Measurements from ENCODE around the gene CAPN13. TPM values are rescaled to one million over a fixed set of nuclear protein-coding genes. Genes with fewer than 3 reads are reported as not detected.

Gene CAPN13
- total and polyA plus RNA-seq, 10 of the 15 experiments (the other 5 are each of a cell fraction or from before 2014, with no cell fraction given) = 0.03 to 0.10 (median 0.06) TPM; not detected in 7

DNA sequence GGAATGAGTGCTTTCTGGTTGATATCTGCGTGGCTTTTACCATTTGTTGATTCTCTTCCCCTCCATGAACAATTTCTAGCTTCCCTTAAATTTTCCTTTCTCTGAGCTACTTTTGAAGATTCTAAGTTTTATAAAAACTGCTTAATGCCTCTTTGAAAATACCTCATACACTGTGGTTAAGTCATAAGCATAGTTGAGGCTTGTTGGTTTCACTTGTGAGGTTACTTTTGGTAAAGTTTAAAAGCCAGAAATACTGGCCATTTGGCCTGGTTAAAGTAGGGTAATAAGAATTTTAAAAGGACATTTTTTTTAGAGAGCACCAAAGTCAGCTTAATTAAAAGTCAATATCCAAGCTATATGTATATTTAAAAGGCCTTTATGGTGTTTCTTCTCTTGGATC, 21.3 kb upstream of the CAPN13 start:
- Histone ChIP-seq H3K9ac (ENCODE audit: control insufficient read depth, insufficient read depth, low read length) (no peak overlapping the region), H3K27me3 (replicated peaks in 1 of 2; ENCODE audit: control insufficient read depth in 2 of 2, insufficient read depth in 2 of 2, low read length in 1 of 2) (no peaks in the 10 kb centered on the region), H3K9me3 (replicated peaks; ENCODE audit: control insufficient read depth, insufficient read depth, low read length) (peaks cover 2% of the 10 kb centered on the region; the same call in 2 of the 3 replicates), H4K20me1 (ENCODE audit: control insufficient read depth, insufficient read depth) (no peaks in the 10 kb centered on the region), H3K36me3 (ENCODE audit: control insufficient read depth in 2 of 2, insufficient read depth in 2 of 2, low read length in 1 of 2) (no peaks in the 10 kb centered on the region), H3K4me1 (ENCODE audit: control insufficient read depth, insufficient read depth, low read length) (no peaks in the 10 kb centered on the region), H3K79me2 (ENCODE audit: control insufficient read depth, insufficient read depth, low read length) (no peaks in the 10 kb centered on the region), H2AFZ (ENCODE audit: control insufficient read depth, low read depth, low read length) (no peak overlapping the region), H3K4me2 (ENCODE audit: control insufficient read depth, insufficient read depth) (no peak overlapping the region), H3K4me3 (no peak overlapping the region), H3K27ac (ENCODE audit: control insufficient read depth, insufficient read depth) (no peak overlapping the region)
- ChIA-PET RAD21 (ENCODE audit: unreplicated experiment) (interaction anchor here (0.6 kb wide), 1 partner anchor 1397 kb away, joined by 3 read pairs; no protein-coding TSS in a partner anchor), CTCF (interaction anchor here (1.0 to 1.4 kb wide), 2 partner anchors 664 to 803 kb away, joined by 3 read pairs; no protein-coding TSS in a partner anchor), SMC1A (ENCODE audit: uncharacterized antibody, unreplicated experiment) (interaction anchor here (1.2 to 1.7 kb wide), 3 partner anchors 17 to 342 kb away, joined by 4 to 5 read pairs (median 4); no protein-coding TSS in a partner anchor), POLR2A (no interaction called here)
- FAIRE-seq (no peak), DNase-seq (ENCODE audit: low read depth, low spot score) (no peak), ATAC-seq (no peak)
- BruUV-seq (replicated peaks) = no TSS peak
- TF ChIP-seq, protein P1, sequence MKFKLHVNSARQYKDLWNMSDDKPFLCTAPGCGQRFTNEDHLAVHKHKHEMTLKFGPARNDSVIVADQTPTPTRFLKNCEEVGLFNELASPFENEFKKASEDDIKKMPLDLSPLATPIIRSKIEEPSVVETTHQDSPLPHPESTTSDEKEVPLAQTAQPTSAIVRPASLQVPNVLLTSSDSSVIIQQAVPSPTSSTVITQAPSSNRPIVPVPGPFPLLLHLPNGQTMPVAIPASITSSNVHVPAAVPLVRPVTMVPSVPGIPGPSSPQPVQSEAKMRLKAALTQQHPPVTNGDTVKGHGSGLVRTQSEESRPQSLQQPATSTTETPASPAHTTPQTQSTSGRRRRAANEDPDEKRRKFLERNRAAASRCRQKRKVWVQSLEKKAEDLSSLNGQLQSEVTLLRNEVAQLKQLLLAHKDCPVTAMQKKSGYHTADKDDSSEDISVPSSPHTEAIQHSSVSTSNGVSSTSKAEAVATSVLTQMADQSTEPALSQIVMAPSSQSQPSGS (IDR thresholded peaks at IDR 0.05; ENCODE audit: low read length) = no peak
- no peak for TF ChIP-seq TCF7 (IDR thresholded peaks at IDR 0.05; ENCODE audit: borderline replicate concordance)
- TF ChIP-seq ESRRA (IDR thresholded peaks at IDR 0.05; ENCODE audit: low read length) = no peak
- TF ChIP-seq ZZZ3 (IDR thresholded peaks at IDR 0.05; ENCODE audit: control insufficient read depth, insufficient read length, low read depth) = no peak
- TF ChIP-seq FOXM1 (IDR thresholded peaks at IDR 0.05; ENCODE audit: low read depth, low read length) = no peak
- TF ChIP-seq KLF5 (IDR thresholded peaks at IDR 0.05; ENCODE audit: partially characterized antibody) = no peak
- intact Hi-C loops (cut with micrococcal nuclease; ENCODE audit: unreplicated experiment) = no loop called here
- in situ Hi-C loops (cut with MboI) = no loop called here
- 0% methylated on average over 1 of the region's 1 CpG for WGBS (ENCODE audit: insufficient coverage, insufficient replicate concordance, low lambda C conversion rate, missing lambda C conversion rate)

DNA sequence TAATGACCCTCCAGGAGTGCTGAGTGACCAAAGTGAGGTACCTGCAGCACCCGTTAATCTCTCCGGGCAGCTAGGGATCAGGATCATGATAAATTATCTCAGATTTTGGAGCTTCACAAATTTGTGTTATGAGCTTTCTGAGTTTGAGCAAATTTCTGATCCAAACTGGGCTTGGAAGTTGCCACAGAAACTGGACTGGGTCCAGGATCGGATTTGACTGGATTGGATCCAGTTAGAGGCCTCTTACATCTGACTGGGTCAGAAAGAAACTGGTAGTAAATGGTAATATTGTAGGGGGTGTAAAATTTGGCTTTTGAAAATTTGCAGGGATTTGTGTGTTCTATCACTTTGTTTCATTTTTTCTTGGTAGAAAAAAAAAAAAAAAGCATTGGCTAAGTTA, 19.7 kb upstream of the CAPN13 start:
- H3K4me3 ChIP-seq = no peak overlapping the region
- H3K36me3 ChIP-seq (ENCODE audit: control insufficient read depth in 2 of 2, insufficient read depth in 2 of 2, low read length in 1 of 2) = no peaks in the 10 kb centered on the region
- in situ Hi-C loops (cut with MboI) = no loop called here
- POLR2A ChIA-PET = no interaction called here
- no peak overlapping the region for H3K9ac ChIP-seq (ENCODE audit: control insufficient read depth, insufficient read depth, low read length)
- no peaks in the 10 kb centered on the region for H3K27me3 ChIP-seq (replicated peaks in 1 of 2; ENCODE audit: control insufficient read depth in 2 of 2, insufficient read depth in 2 of 2, low read length in 1 of 2)
- RAD21 ChIA-PET (ENCODE audit: unreplicated experiment) = no interaction called here
- H4K20me1 ChIP-seq (ENCODE audit: control insufficient read depth, insufficient read depth) = no peaks in the 10 kb centered on the region
- TF ChIP-seq CHD1 (IDR thresholded peaks at IDR 0.05; ENCODE audit: low read depth, low read length) (no peak), CHD2 (IDR thresholded peaks at IDR 0.05; ENCODE audit: borderline replicate concordance, low read depth, low read length) (no peak), SMAD5 (IDR thresholded peaks at IDR 0.05; ENCODE audit: low read depth) (no peak), NR2C1 (IDR thresholded peaks at IDR 0.05) (no peak)
- 50% methylated on average over 3 of the region's 3 CpGs for WGBS (ENCODE audit: insufficient coverage, insufficient replicate concordance, low lambda C conversion rate, missing lambda C conversion rate)
- H3K27ac ChIP-seq (ENCODE audit: control insufficient read depth, insufficient read depth) = no peak overlapping the region
- H2AFZ ChIP-seq (ENCODE audit: control insufficient read depth, low read depth, low read length) = no peak overlapping the region
- H3K4me1 ChIP-seq (ENCODE audit: control insufficient read depth, insufficient read depth, low read length) = no peaks in the 10 kb centered on the region
- ATAC-seq (no peak), FAIRE-seq (no peak), DNase-seq (ENCODE audit: low read depth, low spot score) (no peak)
- peaks cover 2% of the 10 kb centered on the region; the same call in 2 of the 3 replicates for H3K9me3 ChIP-seq (replicated peaks; ENCODE audit: control insufficient read depth, insufficient read depth, low read length)
- no peaks in the 10 kb centered on the region for H3K79me2 ChIP-seq (ENCODE audit: control insufficient read depth, insufficient read depth, low read length)
- SMC1A ChIA-PET (ENCODE audit: uncharacterized antibody, unreplicated experiment) = interaction anchor here (0.7 to 1.7 kb wide), 2 partner anchors 36 to 58 kb away, joined by 4 to 5 read pairs; no protein-coding TSS in a partner anchor
- CTCF ChIA-PET = no interaction called here
- intact Hi-C loops (cut with micrococcal nuclease; ENCODE audit: unreplicated experiment) = no loop called here
- BruUV-seq (replicated peaks) = no TSS peak
- no peak overlapping the region for H3K4me2 ChIP-seq (ENCODE audit: control insufficient read depth, insufficient read depth)

Measured in GM12878 (cell line).